Upper lobe of left lung (tissue), 6 donors: ENCODE measurements around the gene SBF2. TPM values are rescaled to one million over a fixed set of nuclear protein-coding genes. Genes with fewer than 3 reads are reported as not detected.
"Not testable (repeated sequence)": the region's sequence is repeated elsewhere in the genome, so short reads cannot be mapped to it uniquely, and the experiment has no call there.

Source experiments
- ATAC-seq, 2 donors: fragments of 200-7000 bp; cut with Tn5 transposase; one replicate each; pipeline ENCODE4 v1.9.1; 2022; ENCODE audit warnings: mild to moderate bottlenecking in 2 of 2, moderate library complexity in 2 of 2; ENCODE audit not compliant: low FRiP score in 2 of 2
- DNase-seq, 2 donors: peaks; one replicate each; pipeline ENCODE4 v3.0.0-alpha.2; 2019 to 2020
- H3K27ac ChIP-seq, 4 donors: fragments of 200-600 bp; sonication (generic); one replicate each; pipeline ENCODE4 v1.5.1; 2016 to 2019
- H3K27me3 ChIP-seq, 4 donors: fragments of 200-600 bp; sonication (generic); one replicate each; pipeline ENCODE4 v1.5.1; 2017 to 2019
- H3K36me3 ChIP-seq, 4 donors: fragments of 200-600 bp; sonication (generic); one replicate each; pipeline ENCODE4 v1.5.1; 2016 to 2019
- H3K4me1 ChIP-seq, 4 donors: fragments of 200-600 bp; sonication (generic); one replicate each; pipeline ENCODE4 v1.5.1; 2018 to 2019
- H3K4me3 ChIP-seq, 4 donors: fragments of 200-600 bp; sonication (generic); one replicate each; pipeline ENCODE4 v1.5.1; 2017 to 2019; ENCODE audit warnings: mild to moderate bottlenecking in 2 of 4, moderate library complexity in 1 of 4
- H3K9me3 ChIP-seq, 4 donors: fragments of 200-600 bp; sonication (generic); one replicate each; pipeline ENCODE4 v1.5.1; 2018 to 2019
- EP300 ChIP-seq, 4 donors: sonication (generic); formaldehyde crosslinking; IDR thresholded peaks; one replicate each; pipeline ENCODE4 v1.5.1; 2017; ENCODE audit warnings: antibody characterized with exemption in 4 of 4, control low read depth in 2 of 4
- POLR2A ChIP-seq, 4 donors: fragments of 450-650 bp; IDR thresholded peaks; one replicate each; pipeline ENCODE4 v1.5.1; 2016 to 2017; ENCODE audit warnings: antibody characterized with exemption in 4 of 4, mild to moderate bottlenecking in 2 of 4
- POLR2AphosphoS5 ChIP-seq, 2 donors: sonication (generic); formaldehyde crosslinking; IDR thresholded peaks; one replicate each; pipeline ENCODE4 v1.5.1; 2017; ENCODE audit warnings: antibody characterized with exemption in 2 of 2
- WGBS, 2 donors: methylation state at CpG; one replicate each; pipeline ENCODE4 v1.1.5; 2017 to 2018; 5-methylcytosine and 5-hydroxymethylcytosine counted together
- total RNA-seq, 6 donors: library from RNA; depleted of rRNA in 4 of 6; stranded (reverse); fragments of >200 nt in 4 of 6; gene quantifications; one replicate each; pipeline versions ENCODE4 v1.1.0 to v1.2.1, GENCODE V29; 2016 to 2021
- TF ChIP-seq, protein P1 (sequence below), 6 experiments: fragments of 450-650 bp in 4 of 6; fragments of 200-600 bp in 2 of 6; sonication (generic) in 2 of 6; IDR thresholded peaks; one replicate each; pipeline ENCODE4 v1.5.1; 2016 to 2019; ENCODE audit warnings: antibody characterized with exemption in 6 of 6
- donor health status: DM: no; HTN: no; CAD: no; lungs with moderate emphysema.
- donor health status: DM: no; HTN: yes; CAD: no; lungs with severe emphysema.

Gene SBF2
- total RNA-seq, 6 donors from 2014 or later, result 22.2 to 54.5 (median 41.2) TPM

DNA sequence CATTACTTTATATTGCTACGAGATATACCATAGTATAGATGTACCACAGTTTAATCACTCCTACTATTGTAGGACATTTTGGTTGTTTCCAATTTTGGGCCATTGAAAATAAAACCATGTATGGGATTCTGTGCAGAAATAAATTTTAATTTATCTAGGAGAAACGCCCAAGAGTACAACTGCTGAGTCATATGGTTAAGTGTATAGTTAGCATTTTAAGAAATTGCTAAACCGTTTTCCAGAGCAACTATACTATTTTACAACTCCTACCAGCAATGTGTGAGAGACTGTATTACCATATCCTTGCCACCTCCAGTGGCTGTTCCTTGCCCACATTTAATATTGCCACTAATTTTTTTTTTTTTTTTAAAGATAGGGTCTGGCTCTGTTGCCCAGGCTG is 163.1 kb downstream of the SBF2 start:
- no peaks in the 10 kb centered on the region for H3K36me3 ChIP-seq
- H3K4me3 ChIP-seq, result no peak overlapping the region
- H3K9me3 ChIP-seq, result no peaks in the 10 kb centered on the region
- ATAC-seq, result no peak
- H3K4me1 ChIP-seq, result peaks cover 0 to 4% (median 0%) of the 10 kb centered on the region in 4 donors
- 82 to 89% methylated on average over 3 of the region's 3 CpGs for WGBS, 2 donors
- H3K27me3 ChIP-seq, result no peaks in the 10 kb centered on the region
- TF ChIP-seq EP300 (IDR thresholded peaks at IDR 0.05), result no peak
- TF ChIP-seq POLR2AphosphoS5 (IDR thresholded peaks at IDR 0.05), result no peak
- no peak for TF ChIP-seq POLR2A (IDR thresholded peaks at IDR 0.05)
- TF ChIP-seq, protein P1, sequence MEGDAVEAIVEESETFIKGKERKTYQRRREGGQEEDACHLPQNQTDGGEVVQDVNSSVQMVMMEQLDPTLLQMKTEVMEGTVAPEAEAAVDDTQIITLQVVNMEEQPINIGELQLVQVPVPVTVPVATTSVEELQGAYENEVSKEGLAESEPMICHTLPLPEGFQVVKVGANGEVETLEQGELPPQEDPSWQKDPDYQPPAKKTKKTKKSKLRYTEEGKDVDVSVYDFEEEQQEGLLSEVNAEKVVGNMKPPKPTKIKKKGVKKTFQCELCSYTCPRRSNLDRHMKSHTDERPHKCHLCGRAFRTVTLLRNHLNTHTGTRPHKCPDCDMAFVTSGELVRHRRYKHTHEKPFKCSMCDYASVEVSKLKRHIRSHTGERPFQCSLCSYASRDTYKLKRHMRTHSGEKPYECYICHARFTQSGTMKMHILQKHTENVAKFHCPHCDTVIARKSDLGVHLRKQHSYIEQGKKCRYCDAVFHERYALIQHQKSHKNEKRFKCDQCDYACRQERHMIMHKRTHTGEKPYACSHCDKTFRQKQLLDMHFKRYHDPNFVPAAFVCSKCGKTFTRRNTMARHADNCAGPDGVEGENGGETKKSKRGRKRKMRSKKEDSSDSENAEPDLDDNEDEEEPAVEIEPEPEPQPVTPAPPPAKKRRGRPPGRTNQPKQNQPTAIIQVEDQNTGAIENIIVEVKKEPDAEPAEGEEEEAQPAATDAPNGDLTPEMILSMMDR (IDR thresholded peaks at IDR 0.05), result no peak
- H3K27ac ChIP-seq, result no peak overlapping the region
- no peak for DNase-seq

DNA sequence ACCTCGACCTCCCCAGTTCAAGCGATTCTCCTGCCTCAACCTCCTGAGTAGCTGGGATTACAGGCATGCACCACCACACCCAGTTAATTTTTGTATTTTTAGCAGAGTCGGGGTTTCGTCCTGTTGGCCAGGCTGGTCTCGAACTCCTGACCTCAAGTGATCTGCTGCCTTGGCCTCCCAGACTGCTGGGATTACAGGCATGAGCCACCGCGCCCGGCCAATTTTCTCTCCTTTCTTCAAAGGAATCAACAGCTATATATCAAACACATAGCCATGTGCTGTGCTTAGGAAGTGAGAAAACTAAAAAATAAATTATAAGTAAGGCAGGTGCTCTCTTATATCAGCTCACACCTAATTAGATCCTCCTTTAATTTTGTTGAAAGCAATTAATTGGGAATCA is 164.8 kb downstream of the SBF2 start:
- H3K36me3 ChIP-seq, H3K4me3 ChIP-seq, ATAC-seq, H3K27me3 ChIP-seq, H3K27ac ChIP-seq, H3K9me3 ChIP-seq, DNase-seq, H3K4me1 ChIP-seq: not testable (repeated sequence)
- 94 to 98% methylated on average over 8 of the region's 8 CpGs for WGBS, 2 donors

DNA sequence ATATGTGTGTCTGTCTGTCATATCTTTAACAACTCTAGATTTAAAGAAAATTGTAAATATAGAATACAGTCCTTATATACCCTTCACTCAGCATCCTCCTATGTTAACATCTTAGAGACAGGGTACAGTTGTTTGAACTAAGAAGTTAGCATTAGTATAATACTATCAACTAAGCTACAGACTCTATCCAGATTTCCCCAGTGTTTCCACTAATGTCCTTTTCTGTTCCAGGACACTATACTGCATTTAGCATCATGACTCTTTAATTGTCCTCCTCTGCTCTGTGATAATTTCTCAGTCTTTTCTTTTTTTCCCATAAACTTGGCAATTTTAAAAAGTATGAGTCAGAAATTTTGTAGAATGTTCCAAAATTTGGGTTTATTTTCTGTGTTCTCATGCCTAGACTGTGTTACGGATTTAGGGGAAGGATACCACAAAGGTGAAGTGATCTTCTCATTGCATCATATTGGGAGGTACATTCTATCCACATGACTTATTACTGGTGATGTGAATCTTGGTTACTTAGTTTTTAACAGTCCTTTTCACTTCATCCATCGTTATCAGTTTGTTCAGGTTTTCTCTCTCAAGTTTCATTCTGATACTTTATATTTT is 168.4 kb downstream of the SBF2 start:
- no peaks in the 10 kb centered on the region for H3K27me3 ChIP-seq
- no peak overlapping the region for H3K27ac ChIP-seq
- H3K36me3 ChIP-seq, result no peaks in the 10 kb centered on the region
- peaks cover 0 to 13% (median 3%) of the 10 kb centered on the region in 4 donors for H3K4me1 ChIP-seq
- 82 to 87% methylated on average over 2 of the region's 2 CpGs for WGBS, 2 donors
- ATAC-seq, result peak in 1 of 2 donors; percentile 87
- H3K9me3 ChIP-seq, result no peaks in the 10 kb centered on the region
- no peak overlapping the region for H3K4me3 ChIP-seq
- no peak for DNase-seq
- TF ChIP-seq POLR2A (IDR thresholded peaks at IDR 0.05) (no peak), EP300 (IDR thresholded peaks at IDR 0.05) (no peak), POLR2AphosphoS5 (IDR thresholded peaks at IDR 0.05) (no peak)
- TF ChIP-seq, protein P1 (IDR thresholded peaks at IDR 0.05), result no peak

DNA sequence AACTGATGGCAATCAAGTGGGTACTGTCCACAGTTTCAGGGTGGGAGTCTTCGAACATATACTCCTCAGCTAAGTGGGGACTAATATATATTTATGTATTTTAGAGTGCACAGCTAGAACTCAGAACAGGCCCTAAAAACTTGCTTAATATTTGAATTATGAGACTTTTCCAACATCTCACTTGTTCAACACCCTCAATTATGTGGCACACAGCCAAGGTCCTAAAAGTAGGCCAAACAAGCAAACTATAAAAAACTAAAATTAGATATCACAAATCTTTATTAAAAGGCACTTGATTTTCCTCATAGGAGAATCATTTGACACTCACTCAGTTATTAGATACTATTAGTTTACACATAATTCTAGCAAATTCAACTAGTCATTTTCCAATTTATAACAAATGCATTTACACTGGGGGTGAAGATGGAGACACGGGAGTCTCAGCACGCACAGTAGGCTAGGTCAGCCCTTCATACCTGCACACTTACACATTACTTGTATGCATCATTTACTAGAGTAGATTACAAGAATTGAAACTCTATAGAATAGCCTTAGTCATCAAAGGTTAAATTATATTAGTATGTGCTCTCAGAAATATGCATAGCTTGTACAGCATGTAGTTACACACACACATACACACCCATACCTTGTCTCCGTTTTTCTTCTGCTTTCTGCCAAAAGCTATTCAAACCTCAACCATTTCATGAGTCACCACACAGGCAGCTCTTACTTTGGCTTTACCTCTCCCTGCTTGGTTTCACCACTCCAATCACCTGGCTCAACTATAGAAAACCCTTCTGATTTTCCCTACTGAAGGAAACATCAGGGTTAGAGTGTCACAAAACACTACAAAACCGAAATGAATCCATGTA is 171.5 kb downstream of the SBF2 start:
- ATAC-seq (no peak), DNase-seq (no peak)
- no peak overlapping the region for H3K27ac ChIP-seq
- TF ChIP-seq, protein P1 (IDR thresholded peaks at IDR 0.05), result no peak
- TF ChIP-seq EP300 (IDR thresholded peaks at IDR 0.05) (no peak), POLR2AphosphoS5 (IDR thresholded peaks at IDR 0.05) (no peak), POLR2A (IDR thresholded peaks at IDR 0.05) (no peak)
- H3K36me3 ChIP-seq, result no peaks in the 10 kb centered on the region
- peaks cover 0 to 27% (median 7%) of the 10 kb centered on the region in 4 donors for H3K4me1 ChIP-seq
- WGBS, 2 donors, result 73 to 76% methylated on average over 5 of the region's 5 CpGs
- no peak overlapping the region for H3K4me3 ChIP-seq
- H3K9me3 ChIP-seq, result no peaks in the 10 kb centered on the region
- H3K27me3 ChIP-seq, result no peaks in the 10 kb centered on the region

DNA sequence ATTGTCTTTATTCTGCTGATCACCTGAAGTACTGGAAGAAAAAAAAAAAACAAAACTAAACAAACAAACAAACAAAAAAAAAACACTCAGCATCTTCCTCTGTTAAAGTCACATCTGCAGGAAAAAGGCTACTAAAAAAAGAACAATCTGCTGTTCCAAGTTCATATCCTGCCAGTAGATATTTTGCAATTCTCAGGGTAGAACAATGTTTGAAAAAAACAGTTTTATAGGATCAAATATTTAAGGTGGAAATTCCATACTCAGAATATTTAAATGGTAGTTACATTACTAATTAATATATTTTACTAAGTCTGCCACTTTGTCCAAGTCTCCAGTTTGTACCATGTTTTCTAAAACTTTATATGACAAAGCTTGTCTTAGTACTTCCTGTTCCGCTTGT is 175.2 kb downstream of the SBF2 start:
- H3K27me3 ChIP-seq, result no peaks in the 10 kb centered on the region
- H3K9me3 ChIP-seq, result no peaks in the 10 kb centered on the region
- no peak for DNase-seq
- TF ChIP-seq POLR2A (IDR thresholded peaks at IDR 0.05), result no peak
- TF ChIP-seq, protein P1 (IDR thresholded peaks at IDR 0.05), result no peak
- H3K4me3 ChIP-seq, result no peak overlapping the region
- no peak for ATAC-seq
- no peaks in the 10 kb centered on the region for H3K36me3 ChIP-seq
- WGBS, 2 donors, result 93 to 98% methylated on average over 1 of the region's 1 CpG
- peaks cover 0 to 23% (median 7%) of the 10 kb centered on the region in 4 donors for H3K4me1 ChIP-seq
- no peak overlapping the region for H3K27ac ChIP-seq
